ENCODE measurements around the gene PFDN5.

- no peak for TF ChIP-seq CTCF (conservative IDR thresholded peaks at IDR 0.05; ENCODE audit: low read length)
- no peak for TF ChIP-seq EZH2phosphoT487 (IDR thresholded peaks at IDR 0.05; ENCODE audit: borderline replicate concordance, low read depth, low read length)
Observed at GRCh38 chr12:53290661-53291060, 4.7 kb upstream of the PFDN5 start.
